Breast epithelium (tissue), 3 donors: ENCODE data around the gene AJM1.
"Not testable (repeated sequence)": the region's sequence is repeated elsewhere in the genome, so short reads cannot be mapped to it uniquely, and the experiment has no call there.

Source experiments
- CTCF ChIP-seq, 3 donors: fragments of 450-650 bp; IDR thresholded peaks; one replicate each; pipeline ENCODE4 v1.5.1; 2016 to 2017; ENCODE audit warnings: antibody characterized with exemption in 3 of 3, mild to moderate bottlenecking in 3 of 3, moderate library complexity in 3 of 3
- POLR2A ChIP-seq: fragments of 450-650 bp; IDR thresholded peaks from one replicate; pipeline ENCODE4 v1.6.1; 2016; ENCODE audit warnings: antibody characterized with exemption, mild to moderate bottlenecking, moderate library complexity

GRCh38 chr9:136803009-136803550 lies 39.2 kb upstream of the AJM1 start:
- not testable (repeated sequence) for TF ChIP-seq POLR2A; CTCF (IDR thresholded peaks at IDR 0.05)
